HG03442 (cell line): ENCODE measurements around the gene ABCC6.

ENCODE experiments used
- ATAC-seq: cut with Tn5 transposase; IDR thresholded peaks from one replicate; pipeline ENCODE4 v1.9.1; 2021; ENCODE audit warnings: mild to moderate bottlenecking, moderate library complexity; ENCODE audit not compliant: unreplicated experiment

Gene ABCC6

DNA sequence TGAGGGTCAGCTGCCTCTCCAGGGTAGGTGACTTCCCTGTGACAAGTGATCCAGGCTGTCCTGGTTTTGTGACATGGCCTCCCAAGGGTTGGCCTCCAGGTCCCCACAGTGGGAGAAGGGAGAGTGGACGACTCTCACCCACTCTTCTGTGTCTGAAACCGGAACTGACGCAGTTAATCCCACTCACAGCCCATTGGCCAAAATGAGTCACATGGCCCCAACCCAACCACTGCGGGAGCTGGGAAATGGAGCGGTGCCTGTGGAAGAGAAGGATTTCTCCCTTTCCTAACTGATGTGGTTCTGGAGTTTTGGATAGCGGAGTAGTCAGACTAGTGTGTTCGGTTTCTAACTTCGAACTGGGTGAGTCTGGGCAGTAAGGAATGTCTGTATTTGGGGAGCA, 79.4 kb downstream of the ABCC6 start:
- ATAC-seq: no peak

DNA sequence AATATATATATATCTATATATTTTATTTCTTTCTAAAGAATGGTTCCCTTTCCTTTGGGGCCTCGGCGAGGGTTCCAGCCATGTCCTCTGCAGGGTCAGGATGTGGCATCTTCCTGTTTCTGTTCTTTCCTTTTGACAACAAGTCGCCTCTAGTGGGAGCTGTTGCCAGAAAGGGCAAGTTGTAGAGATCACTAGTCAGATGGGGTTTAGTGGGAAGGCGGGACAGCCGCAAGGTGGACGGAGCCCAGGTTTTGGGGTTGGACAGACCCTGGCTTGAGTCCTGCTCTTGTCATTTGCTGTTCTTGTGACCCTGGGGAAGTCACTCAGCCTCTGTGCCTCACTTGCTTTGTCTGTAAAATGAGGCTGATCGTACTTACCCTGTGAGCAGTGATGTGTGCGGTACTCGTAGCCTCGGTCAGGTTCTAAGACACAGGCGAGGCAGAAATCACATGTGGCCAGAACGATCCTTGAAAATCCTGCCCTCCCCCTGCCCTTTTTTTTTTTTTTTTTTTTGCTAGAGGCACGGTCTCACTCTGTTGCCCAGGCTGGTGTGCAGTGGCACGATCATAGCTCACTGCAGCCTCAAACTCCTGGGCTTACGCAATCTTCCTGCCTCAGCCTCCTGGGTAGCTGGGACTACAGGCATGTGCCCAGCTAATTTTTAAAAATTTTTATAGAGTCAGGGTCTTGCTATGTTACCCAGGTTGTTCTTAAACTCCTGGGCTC, 80.1 kb downstream of the ABCC6 start:
- ATAC-seq: no peak

DNA sequence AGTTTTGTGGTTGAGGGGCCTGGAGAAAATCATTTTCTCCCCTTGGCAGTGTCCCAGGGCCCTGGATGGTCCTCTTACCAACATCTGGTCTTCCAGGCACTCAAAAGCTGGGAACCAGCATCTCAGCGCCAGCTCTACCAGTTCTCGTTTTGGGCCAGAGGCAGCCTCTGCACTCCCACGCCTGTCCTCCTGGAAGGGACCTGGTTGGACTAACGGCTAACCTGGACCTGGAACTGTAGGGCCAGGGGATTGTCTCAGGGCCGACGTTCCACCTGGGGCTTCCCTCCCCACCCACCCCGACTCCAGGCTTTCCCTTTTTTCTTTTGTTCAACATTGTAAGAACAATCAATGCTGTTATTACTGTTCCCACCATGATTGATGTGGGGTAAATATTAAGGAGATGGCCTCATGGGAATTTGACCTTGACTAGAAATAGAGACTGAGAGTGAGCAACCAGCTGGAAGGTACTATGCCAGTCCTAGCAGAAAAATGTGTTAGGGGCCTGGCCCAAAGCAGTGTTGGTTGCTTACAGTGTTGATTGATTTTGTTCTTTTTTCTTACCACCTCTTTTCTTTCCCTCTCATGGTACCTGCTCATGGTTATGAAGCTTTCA, 81.4 kb downstream of the ABCC6 start:
- no peak for ATAC-seq

DNA sequence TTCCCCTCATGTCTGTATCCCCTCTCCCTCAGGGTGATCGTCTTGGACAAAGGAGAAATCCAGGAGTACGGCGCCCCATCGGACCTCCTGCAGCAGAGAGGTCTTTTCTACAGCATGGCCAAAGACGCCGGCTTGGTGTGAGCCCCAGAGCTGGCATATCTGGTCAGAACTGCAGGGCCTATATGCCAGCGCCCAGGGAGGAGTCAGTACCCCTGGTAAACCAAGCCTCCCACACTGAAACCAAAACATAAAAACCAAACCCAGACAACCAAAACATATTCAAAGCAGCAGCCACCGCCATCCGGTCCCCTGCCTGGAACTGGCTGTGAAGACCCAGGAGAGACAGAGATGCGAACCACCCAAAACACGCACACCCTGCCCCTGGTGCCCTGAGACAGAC, 82.2 kb downstream of the ABCC6 start:
- ATAC-seq: no peak

DNA sequence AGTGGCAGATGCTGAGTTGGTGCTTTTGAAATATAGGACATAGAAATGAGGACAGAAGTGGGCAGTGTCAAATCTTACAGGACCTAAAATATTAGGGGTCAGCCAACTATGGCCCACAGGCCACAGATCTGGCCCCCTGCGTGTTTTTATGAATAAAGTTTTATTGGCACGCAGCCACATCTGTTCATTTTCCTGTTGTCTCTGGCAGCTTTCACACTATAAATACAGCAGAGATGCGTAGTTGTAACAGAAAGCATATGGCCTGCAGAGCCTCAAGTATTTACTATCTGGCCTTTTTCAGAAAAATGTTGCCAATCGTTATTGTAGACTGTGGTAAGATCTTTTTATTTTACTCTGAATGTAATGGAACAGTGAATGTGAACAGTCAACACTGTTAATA, 82.8 kb downstream of the ABCC6 start:
- no peak for ATAC-seq

DNA sequence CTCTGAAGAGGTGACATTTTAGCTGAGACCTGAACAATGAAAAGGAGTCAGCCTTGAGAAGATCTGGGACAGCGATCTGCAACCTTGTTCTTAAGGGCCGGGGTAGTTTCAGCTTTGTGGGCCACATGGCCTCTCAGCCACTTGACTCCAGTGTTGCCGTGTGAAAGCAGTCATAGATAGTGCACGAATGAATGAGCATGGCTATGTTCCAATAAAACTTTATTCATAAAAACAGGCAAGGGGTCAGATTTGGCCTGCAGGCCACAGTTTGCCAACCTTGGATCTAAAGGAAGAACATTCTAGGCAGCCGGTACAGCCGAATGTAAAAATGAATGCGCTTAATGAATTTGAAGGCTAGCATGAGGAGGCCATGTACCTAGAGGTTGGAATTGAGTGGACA, 83.5 kb downstream of the ABCC6 start:
- ATAC-seq: no peak

DNA sequence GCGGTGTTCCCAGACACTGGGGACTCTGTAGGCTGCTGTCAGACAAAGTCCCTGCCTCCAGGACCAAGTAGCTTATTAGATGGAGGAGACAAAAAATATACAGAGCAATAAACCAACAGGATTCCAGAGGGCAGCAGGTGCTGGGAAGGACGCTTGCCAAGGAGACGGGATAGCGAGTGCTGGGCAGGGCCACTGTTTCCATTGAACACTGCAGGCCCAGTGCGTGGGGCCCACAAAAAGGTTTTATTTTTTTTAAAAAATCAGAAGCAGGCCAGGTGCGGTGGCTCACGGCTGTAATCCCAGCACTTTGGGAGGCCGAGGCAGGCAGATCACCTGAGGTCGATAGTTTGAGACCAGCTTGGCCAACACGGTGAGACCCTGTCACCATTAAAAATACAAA, 84.2 kb downstream of the ABCC6 start:
- no peak for ATAC-seq

DNA sequence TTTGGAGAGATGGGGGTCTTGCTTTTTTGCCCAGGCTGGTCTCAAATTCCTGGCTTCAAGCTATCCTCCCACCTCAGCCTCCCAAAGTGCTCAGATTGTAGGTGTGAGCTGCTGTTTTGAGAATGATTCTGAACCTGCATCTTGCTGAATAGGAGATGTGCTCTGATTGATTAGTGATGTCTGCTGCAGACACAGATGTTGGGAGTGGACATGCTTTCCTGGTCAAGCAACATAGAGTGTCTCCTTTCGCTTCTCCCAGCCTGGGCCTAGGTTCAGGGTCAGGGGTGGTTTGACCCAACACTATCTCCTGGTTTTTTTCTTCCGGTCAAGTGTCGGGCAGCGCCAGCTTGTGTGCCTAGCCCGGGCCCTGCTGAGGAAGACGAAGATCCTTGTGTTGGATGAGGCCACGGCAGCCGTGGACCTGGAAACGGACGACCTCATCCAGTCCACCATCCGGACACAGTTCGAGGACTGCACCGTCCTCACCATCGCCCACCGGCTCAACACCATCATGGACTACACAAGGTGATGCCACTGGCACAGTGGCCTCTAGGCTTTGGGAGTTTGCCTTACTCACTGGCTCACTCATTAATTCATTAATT, 85.2 kb downstream of the ABCC6 start:
- ATAC-seq: no peak

DNA sequence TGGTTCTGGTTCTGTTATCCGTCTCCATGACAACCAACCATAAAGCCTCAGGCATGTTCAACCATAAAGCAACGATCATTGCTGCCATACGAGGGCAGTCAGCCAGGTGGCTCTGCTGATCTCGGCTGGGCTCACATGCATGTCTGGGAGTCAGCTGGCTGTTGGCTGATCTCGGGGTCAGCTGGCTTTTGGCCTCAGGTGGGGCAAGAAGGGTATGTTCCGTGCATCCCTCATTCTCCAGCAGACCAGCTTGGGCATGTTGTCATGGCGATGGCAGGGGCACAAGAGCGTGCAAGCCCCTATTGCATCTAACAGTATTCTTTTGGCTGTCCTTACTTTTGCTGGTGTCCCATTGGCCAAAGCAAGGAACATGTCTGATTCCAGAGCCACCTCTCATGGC, 86.2 kb downstream of the ABCC6 start:
- ATAC-seq: no peak

DNA sequence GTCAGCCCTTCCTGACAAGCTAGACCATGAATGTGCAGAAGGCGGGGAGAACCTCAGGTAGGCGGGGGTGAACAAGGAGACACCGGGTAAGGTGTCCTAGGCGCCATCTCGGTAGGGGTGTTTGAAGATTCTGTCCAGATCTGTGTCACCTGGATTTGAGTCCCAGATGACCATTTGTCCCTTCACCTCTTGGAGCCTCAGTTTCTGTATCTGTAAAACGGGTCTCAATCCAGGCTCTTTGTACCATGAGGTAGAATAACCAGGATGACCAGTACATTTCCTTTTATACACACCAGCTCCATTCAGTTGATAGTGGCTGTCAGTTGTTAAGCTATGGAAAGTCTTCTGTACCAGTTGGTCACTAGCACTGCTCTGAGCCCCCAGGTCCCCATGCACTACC, 86.7 kb downstream of the ABCC6 start:
- no peak for ATAC-seq

DNA sequence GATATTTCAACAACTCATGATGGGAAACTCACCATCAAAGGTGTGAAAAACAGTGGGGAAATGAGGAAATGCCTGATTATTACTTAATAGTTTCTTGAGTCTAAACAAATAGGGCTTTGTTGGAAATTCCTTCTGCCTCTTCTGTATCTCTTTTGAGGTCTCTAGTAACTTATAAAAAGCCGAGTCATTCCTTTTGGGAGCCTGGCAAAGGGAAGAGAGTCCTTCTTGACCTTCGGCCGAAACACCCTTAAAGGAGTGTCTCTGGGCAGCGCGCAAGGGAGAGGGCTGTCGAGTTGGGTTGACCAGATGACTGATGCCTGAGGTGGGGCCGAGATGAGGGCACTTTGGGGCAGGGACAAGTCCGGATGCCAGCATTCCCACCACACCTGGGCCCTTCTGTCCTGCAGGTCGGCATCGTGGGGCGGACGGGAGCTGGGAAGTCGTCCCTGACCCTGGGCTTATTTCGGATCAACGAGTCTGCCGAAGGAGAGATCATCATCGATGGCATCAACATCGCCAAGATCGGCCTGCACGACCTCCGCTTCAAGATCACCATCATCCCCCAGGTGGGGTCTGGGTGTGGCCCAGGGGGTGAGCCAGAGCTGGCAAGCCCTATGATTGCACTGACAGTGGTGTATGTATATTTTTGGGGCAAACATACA, 89.2 kb downstream of the ABCC6 start:
- ATAC-seq: no peak

DNA sequence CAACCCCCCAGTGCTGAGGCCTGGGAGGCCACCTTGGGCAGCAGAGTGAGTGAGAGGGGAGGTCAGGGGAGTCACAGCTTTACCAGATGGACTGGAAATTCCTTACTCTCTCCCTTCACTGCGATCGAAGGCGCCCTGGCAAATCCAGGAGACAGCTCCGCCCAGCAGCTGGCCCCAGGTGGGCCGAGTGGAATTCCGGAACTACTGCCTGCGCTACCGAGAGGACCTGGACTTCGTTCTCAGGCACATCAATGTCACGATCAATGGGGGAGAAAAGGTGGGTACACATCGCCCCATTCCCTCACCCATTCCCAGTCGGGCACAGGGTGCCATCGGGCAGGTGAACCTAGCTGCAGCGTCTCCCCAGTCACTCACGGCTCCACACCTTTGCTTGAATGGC, 91.6 kb downstream of the ABCC6 start:
- no peak for ATAC-seq

DNA sequence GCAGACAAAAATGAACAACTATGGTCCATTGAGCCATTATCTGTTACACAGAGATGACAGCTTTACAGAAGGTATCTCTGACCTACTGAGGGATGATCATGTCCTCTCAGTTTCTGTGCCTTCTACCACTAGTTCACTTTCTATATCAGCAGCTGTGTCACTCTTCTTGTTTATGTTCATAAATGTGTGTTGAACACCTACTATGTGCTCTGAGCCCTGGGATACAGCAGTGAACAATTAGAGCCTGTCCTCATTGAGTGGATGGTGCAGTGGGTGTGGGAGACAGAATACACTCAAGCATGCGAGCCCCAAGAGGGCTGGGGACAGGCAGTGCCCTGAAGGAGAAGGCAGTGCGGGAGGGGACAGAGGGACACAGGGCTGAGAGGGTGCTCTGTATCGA, 92.1 kb downstream of the ABCC6 start:
- ATAC-seq: no peak

DNA sequence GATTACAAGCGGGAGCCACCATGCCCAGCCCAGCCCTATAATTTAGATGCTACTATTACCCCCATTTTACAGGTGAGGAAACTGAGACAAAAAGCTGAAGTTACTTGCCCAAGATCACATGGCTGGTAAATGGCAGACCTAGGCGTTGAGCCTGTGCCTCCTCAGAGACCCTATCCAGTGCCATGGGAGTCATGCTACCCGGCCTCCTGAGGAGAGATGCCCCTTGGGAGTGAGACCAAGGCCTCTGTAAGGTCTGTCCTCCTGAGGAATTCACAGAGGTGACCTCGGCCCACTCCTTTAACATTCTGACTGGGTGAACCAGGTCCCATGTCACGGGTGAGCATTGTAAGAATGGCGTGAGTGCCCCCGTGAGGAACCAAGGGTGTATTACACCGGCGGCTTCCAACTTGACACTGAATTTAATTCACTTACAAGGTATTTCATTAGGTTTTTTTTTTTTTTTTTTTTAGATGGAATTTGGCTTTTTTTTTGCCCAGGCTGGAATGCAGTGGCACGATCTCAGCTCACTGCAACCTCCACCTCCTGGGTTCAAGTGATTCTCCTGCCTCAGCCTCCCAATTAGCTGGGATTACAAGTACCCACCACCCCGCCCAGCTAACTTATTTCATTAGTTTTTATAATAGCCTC, 95.7 kb downstream of the ABCC6 start:
- ATAC-seq: no peak

DNA sequence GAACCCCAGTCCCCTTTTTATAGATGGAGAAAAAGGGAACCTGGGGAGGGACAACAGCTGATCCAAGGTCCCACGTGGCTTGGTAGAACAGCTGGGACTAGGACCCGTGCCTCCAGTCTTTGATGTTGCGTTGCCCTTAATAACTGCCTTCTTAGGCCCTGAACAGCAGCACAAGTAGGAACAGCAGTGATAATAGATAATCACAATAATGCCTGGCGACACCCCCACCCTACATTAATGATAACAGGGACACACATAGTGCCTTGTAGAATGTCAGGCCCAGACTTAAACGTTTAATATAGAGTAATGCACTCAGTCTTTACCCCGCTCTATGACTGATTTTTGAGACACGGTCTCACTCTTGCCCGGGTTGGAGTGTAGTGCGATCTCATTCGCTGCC, 96.4 kb downstream of the ABCC6 start:
- no peak for ATAC-seq

DNA sequence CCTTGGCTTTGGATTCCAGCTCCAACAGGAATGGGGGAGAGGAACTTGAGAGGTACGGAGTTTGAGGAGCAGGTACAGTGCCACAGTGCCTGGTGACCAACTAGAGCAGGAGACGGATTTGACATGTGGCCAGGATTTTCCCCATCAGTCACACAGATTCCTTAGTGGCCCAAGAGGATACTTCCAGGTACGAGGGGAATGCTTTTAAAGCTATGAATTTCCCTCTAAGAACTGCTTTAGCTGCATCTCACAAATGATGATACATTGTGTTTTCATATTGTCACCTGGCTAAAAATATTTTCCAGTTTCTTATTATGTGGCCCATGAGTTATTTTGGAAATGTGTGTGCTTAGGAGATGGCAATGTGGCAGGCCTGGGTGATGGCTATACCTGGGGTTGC, 98.3 kb downstream of the ABCC6 start:
- no peak for ATAC-seq

DNA sequence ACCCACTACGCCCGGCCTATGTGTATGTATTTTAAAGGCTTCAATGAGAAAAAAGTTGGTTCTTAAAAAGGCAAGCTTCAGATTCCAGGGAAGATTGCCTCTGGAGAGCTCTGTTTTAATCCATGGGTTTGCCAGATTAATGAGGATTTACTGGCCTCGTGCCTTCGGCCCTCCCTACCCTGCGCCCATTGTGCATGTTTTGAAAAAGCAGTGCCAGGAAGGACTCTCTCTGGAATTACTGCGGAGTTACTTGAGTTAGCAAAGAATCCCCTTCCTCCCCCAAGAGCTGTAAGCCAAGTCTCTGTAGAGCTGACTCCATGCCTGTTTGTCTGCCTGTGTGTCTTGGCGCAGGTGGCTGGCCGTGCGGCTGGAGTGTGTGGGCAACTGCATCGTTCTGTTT, 98.9 kb downstream of the ABCC6 start:
- ATAC-seq: no peak

DNA sequence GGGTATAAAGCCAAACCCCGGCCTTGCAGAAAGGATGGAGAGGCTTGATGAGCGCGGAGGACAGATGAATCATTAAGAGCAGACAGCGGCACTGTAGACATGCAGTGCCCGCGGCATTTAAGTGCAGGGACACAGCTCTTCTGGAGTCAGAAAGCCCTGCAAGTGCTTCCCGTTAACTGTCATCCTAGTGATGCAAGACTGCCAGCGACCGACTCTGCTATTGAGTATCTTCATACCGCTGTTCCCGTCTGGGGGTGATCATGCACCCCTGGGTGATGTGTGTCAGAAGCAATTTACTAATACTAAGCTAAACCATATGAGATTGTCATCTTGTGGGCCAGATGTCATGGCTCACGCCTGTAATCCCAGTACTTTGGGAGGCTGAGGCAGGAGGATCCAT, 101.0 kb downstream of the ABCC6 start:
- ATAC-seq: no peak

DNA sequence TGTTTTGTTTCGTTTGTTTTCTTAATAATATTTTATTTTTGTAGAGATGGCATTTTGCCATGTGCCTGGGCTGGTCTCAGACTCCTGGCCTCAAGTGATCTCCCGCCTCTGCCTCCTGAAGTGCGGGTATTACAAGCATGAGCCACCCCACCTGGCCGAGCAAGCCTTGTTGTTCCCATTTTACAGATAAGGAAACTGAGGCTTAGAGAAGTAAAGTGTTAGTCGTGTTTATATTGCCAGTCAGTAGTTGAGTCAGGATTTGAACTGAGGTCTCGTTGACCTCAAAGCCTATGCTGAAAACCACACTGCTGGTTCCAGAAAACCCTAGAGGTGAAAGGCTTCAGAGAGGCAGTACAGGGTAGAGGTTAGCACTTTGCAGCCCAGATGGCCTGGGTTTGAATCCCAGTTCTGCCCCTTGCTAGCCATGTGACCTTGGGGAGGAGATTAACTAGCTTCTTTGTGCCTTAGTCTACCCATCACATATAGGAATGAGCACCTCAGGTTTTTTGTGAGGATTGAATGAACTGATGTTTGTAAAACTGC, 102.0 kb downstream of the ABCC6 start:
- no peak for ATAC-seq

DNA sequence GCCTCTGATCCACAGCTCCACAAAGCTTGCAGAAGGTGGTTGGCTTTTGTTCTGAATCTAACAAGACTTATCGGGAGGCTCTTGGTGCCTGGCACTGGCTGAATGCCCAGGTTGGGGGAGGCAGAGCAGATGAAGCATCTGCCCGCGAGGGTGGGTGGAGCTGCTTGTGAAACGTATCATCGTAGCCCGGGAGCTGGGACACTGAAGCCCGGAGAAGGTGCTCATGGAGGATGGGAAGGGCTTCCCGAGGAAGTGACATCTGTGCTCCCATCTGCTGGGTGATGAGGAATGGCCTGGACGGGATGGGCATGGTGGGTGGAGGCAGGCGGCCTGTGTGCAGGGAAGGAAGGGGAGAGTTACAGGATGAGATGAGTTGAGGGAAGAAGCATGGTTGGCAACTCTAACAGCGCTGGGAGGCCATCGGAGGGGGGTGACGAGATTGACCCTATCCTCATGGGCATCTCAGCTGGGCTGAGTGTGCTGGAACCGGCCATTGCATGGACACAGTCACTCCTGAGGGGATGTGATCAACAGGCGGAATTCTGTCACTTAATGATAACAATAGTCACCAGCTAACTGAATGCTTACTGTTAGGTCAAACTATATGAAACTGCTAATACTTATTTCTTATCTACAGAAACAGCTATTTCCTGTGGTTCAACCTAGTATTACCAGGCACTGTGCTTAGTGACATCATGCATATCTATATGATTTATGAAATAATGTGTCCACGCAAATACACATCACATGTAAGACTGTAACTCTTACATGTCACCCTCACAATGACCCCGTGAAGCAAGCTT, 102.7 kb downstream of the ABCC6 start:
- no peak for ATAC-seq

DNA sequence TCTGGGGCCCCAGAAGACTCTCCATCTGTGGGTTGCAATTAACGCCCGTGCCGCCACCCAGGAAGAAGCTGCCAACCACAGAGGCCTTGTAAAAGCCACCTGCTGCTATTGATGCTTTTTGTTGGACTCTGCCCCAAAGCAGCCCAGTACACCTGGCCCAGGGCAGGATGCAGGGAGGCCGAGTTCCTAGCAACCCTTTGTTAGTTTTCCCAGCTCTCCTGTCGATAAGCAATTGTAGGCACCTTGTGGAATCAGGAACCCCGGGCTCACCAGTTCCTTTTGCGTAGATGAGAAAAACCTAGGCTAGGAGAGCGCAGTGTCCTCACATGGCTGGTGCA, 103.3 kb downstream of the ABCC6 start:
- ATAC-seq: no peak
